Neural cell (in vitro differentiated cells): Measurements from ENCODE around the gene TOGARAM1.

Experiments
- CTCF ChIP-seq: fragments of 450-650 bp; IDR thresholded peaks from 2 replicates; pipeline ENCODE4 v1.5.1; 2014; ENCODE audit warnings: antibody characterized with exemption, mild to moderate bottlenecking, moderate library complexity; ENCODE audit not compliant: poor library complexity, severe bottlenecking
- EP300 ChIP-seq: fragments of 450-650 bp; conservative IDR thresholded peaks from 2 replicates; pipeline ENCODE4 v1.6.1; 2014; ENCODE audit warnings: antibody characterized with exemption, mild to moderate bottlenecking, moderate library complexity; ENCODE audit not compliant: poor library complexity, severe bottlenecking
- EZH2 ChIP-seq: fragments of 200-600, 300-800 bp; shearing (Covaris generic), sonication (generic); IDR thresholded peaks from 2 replicates; pipeline ENCODE4 v1.6.1; 2014; ENCODE audit warnings: antibody characterized with exemption, low read length, borderline replicate concordance, mild to moderate bottlenecking; ENCODE audit not compliant: insufficient read depth, poor library complexity, severe bottlenecking
- MXI1 ChIP-seq: fragments of 450-650 bp; conservative IDR thresholded peaks from 2 replicates; pipeline ENCODE4 v1.6.1; 2014; ENCODE audit warnings: antibody characterized with exemption, mild to moderate bottlenecking; ENCODE audit not compliant: poor library complexity, severe bottlenecking
- POLR2AphosphoS5 ChIP-seq: IDR thresholded peaks from 2 replicates; pipeline ENCODE4 v1.6.1; 2012
- REST ChIP-seq: IDR thresholded peaks from 2 replicates; pipeline ENCODE4 v1.6.1; 2012; ENCODE audit warnings: borderline replicate concordance
- TAF1 ChIP-seq: IDR thresholded peaks from 2 replicates; pipeline ENCODE4 v1.6.1; 2012; ENCODE audit warnings: low read depth

GRCh38 chr14:45044638-45045037, 82.6 kb downstream of the TOGARAM1 start:
- no peak for TF ChIP-seq TAF1
- TF ChIP-seq CTCF, result no peak
- no peak for TF ChIP-seq EP300
- no peak for TF ChIP-seq MXI1
- TF ChIP-seq EZH2, result no peak
- TF ChIP-seq POLR2AphosphoS5, result no peak
- no peak for TF ChIP-seq REST
